Activated naive CD4-positive, alpha-beta T cell treated with anti-CD3 and anti-CD28 coated beads, Interleukin-2, amount 50 U/mL, for 72 hours (primary cell): ENCODE measurements around the gene ESRP2. TPM values are rescaled to one million over a fixed set of nuclear protein-coding genes. Genes with fewer than 3 reads are reported as not detected.
A peak's percentile ranks its signal among the peaks of the same experiment; 100 is the strongest.

Experiments
- ATAC-seq, 2 donors: fragments of 150-1000 bp; cut with Tn5 transposase; 2 replicates each; pipeline ENCODE4 v1.10.0; 2021; ENCODE audit warnings: mild to moderate bottlenecking in 2 of 2, moderate library complexity in 2 of 2
- DNase-seq, 2 donors: peaks; one replicate each; pipeline ENCODE4 v3.0.0; 2021 to 2022; ENCODE audit warnings: low spot score in 2 of 2
- H3K27ac Mint-ChIP-seq, 2 donors: one replicate each; pipeline ENCODE4 v1.8.0; 2022; ENCODE audit warnings: mild to moderate bottlenecking in 2 of 2, mixed read lengths in 2 of 2
- H3K36me3 Mint-ChIP-seq, 2 donors: one replicate each; pipeline ENCODE4 v1.8.0; 2022; ENCODE audit warnings: mixed read lengths in 2 of 2
- H3K9me3 Mint-ChIP-seq, 2 donors: one replicate each; pipeline ENCODE4 v1.8.0; 2022; ENCODE audit warnings: mixed read lengths in 2 of 2
- total RNA-seq, 2 donors: library from RNA; stranded (reverse); gene quantifications; one replicate each; pipeline ENCODE4 v1.2.3, GENCODE V29; 2022

Gene ESRP2
- total RNA-seq: under 1 TPM; 0.43 to 0.48 TPM

DNA sequence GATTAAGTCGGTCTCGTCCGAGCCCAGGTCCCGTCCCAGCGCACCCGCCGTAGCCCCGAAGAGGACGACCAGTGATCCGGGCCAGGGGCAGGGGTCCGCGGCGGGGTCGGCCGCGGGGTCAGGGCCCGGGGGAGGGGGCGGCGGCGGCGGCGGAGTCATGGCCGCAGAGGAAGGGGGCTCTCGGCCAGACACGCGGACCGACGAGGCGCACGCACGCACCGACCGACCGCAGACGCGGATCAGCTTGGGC is at the start of gene ESRP2:
Gene ESRP2 (minus strand): TSS at position 241 of the 250 bp plus-strand sequence. CDS start 82 bp downstream, at position 159.
- H3K9me3 Mint-ChIP-seq: no peaks in the 10 kb centered on the region
- no peaks in the 10 kb centered on the region for H3K36me3 Mint-ChIP-seq
- peak within 1 kb of the TSS; percentile 30 to 79 for H3K27ac Mint-ChIP-seq
- no peak for ATAC-seq
- DNase-seq: no peak

GRCh38 chr16:68285683-68286082 is 49.8 kb upstream of the ESRP2 start:
- Mint-ChIP-seq H3K27ac (peak overlapping the region; percentile 26 to 86), H3K9me3 (no peaks in the 10 kb centered on the region), H3K36me3 (peaks cover 30 to 37% of the 10 kb centered on the region in 2 donors)
- no peak for ATAC-seq
- DNase-seq: no peak

GRCh38 chr16:68284847-68285246 is 48.9 kb upstream of the ESRP2 start:
- DNase-seq: no peak
- H3K36me3 Mint-ChIP-seq: peaks cover 32 to 40% of the 10 kb centered on the region in 2 donors
- peak in 1 of 2 donors; percentile 10 for ATAC-seq
- no peaks in the 10 kb centered on the region for H3K9me3 Mint-ChIP-seq
- H3K27ac Mint-ChIP-seq: peak overlapping the region; percentile 86 to 94

DNA sequence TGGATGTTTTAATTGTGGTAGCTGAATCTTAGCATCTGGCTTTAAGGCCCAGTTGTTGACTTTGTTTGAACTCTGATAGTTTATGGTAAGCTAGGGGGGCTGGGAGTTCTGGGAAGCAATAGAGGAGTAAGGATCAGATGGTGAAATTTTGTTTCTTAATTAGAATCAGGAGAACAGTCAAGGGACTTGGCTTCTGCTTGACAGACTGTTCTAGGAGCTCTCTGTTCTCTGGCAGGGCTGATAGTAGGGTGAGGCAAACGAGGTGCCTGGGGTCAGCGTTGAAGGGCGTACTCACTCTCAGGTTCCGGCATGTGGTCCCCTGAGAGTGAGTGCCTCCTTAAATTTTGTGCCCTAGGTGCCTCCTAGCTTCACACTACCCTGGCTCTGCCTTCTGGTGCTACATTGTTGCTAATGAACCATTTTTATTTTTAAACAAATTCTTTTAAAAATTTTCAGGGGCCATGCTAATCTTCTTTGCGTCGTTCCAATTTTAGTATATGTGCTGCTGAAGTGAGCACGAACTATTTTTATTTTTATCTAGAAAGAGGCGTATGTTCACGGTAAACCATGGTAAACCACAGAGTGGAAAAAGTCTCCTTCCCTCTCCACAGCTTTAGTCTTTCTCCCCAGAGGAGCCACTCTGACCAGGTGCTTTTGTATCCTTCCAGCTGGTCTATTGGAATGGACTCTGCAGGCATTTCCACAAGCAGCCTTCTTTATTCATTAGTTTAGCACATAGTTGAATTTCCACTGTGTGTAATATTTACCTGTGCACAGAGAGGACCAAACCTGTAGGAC is 48.1 kb upstream of the ESRP2 start:
- ATAC-seq (peak in 1 of 2 donors; percentile 37), DNase-seq (no peak)
- H3K36me3 Mint-ChIP-seq: peaks cover 38 to 47% of the 10 kb centered on the region in 2 donors
- H3K27ac Mint-ChIP-seq: peak overlapping the region; percentile 79 to 86
- no peaks in the 10 kb centered on the region for H3K9me3 Mint-ChIP-seq

DNA sequence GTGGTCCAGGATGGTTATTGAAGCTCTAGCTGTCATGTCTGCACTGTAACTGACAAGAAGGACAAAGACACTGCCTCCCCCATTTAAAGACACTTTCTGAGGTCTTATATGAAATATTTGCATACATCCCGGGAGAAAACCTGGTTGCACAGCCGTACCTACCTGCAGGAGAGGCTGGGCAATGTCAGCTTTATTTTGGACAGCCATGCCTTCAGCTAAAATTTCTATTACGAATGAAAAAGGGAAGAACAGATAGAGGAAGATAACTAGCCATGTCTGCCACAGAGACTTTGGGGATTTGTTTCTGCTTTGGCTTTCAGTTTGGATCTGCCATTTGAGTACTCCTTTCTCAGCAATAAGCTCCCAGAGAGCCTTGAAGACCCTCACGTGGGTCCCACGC is 47.4 kb upstream of the ESRP2 start:
- H3K9me3 Mint-ChIP-seq: no peaks in the 10 kb centered on the region
- ATAC-seq: no peak
- no peak for DNase-seq
- H3K27ac Mint-ChIP-seq: peak overlapping the region; percentile 79 to 86
- peaks cover 38 to 47% of the 10 kb centered on the region in 2 donors for H3K36me3 Mint-ChIP-seq

- H3K9me3 Mint-ChIP-seq: no peaks in the 10 kb centered on the region
- peaks cover 31 to 35% of the 10 kb centered on the region in 2 donors for H3K36me3 Mint-ChIP-seq
- DNase-seq (no peak), ATAC-seq (no peak)
- H3K27ac Mint-ChIP-seq: peak overlapping the region; percentile 78 to 86
These were observed 46.1 kb upstream of the ESRP2 start for GRCh38 chr16:68282064-68282452.

DNA sequence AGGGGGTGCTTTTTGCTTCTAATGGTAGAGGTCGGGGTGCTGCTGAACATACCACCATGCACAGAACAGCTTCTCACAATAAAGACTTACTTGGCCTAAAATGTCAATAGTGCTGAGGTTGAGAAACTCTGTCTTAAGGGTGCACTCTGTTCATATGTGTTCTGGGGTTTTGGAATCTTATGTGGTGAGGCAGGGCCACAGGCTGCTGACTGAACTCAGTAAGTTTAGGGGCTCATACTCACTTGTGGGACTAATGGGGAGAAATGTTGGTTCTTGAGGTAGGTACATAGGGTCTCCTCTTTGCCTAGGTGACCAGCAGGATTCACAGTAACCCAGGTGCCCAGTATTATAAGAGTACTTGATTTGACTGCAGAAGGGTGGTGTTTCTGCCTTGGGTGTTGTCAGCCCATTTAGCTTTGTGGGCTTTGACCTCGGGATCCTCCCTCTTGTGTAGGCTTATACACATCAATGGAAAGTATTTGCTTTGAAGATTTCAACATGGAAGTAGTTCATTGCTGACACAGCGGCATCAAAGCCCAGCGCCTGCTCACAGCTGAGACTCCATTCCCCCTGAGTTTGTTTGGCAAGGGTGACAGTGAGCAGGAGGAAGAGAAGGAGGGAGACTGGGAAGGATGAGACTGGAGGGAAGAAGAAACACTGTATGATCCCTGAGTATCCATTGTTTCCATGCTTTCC is 45.6 kb upstream of the ESRP2 start:
- Mint-ChIP-seq H3K27ac (peak overlapping the region; percentile 78 to 86), H3K36me3 (peaks cover 27 to 31% of the 10 kb centered on the region in 2 donors), H3K9me3 (no peaks in the 10 kb centered on the region)
- ATAC-seq (peak; percentile 39 to 55), DNase-seq (no peak)

GRCh38 chr16:68279726-68280558 is 44.0 kb upstream of the ESRP2 start:
- H3K36me3 Mint-ChIP-seq: peaks cover 26 to 27% of the 10 kb centered on the region in 2 donors
- H3K9me3 Mint-ChIP-seq: no peaks in the 10 kb centered on the region
- H3K27ac Mint-ChIP-seq: peak overlapping the region; percentile 31 to 64
- no peak for DNase-seq
- ATAC-seq: no peak

GRCh38 chr16:68276223-68276622 is 40.3 kb upstream of the ESRP2 start:
- no peaks in the 10 kb centered on the region for H3K9me3 Mint-ChIP-seq
- ATAC-seq (no peak), DNase-seq (no peak)
- H3K36me3 Mint-ChIP-seq: peaks cover 30 to 41% of the 10 kb centered on the region in 2 donors
- peak overlapping the region; percentile 47 to 83 for H3K27ac Mint-ChIP-seq

- Mint-ChIP-seq H3K36me3 (peaks cover 33 to 43% of the 10 kb centered on the region in 2 donors), H3K27ac (peak overlapping the region; percentile 82 to 83), H3K9me3 (no peaks in the 10 kb centered on the region)
- DNase-seq: peak in 1 of 2 donors; percentile 44
- peak; percentile 86 to 87 for ATAC-seq
These were observed 39.8 kb upstream of the ESRP2 start for GRCh38 chr16:68275611-68276191.

GRCh38 chr16:68274441-68274840 is 38.5 kb upstream of the ESRP2 start:
- no peaks in the 10 kb centered on the region for H3K9me3 Mint-ChIP-seq
- DNase-seq (no peak), ATAC-seq (no peak)
- peaks cover 26 to 34% of the 10 kb centered on the region in 2 donors for H3K36me3 Mint-ChIP-seq
- H3K27ac Mint-ChIP-seq: peak overlapping the region; percentile 83 to 92

- H3K36me3 Mint-ChIP-seq: peaks cover 24 to 32% of the 10 kb centered on the region in 2 donors
- H3K9me3 Mint-ChIP-seq: no peaks in the 10 kb centered on the region
- peak in 1 of 2 donors; percentile 19 for ATAC-seq
- DNase-seq: no peak
- H3K27ac Mint-ChIP-seq: peak overlapping the region; percentile 83 to 92
These were observed 38.0 kb upstream of the ESRP2 start for GRCh38 chr16:68273896-68274295.

GRCh38 chr16:68273459-68273858 is 37.5 kb upstream of the ESRP2 start:
- DNase-seq: no peak
- no peaks in the 10 kb centered on the region for H3K9me3 Mint-ChIP-seq
- ATAC-seq: no peak
- H3K36me3 Mint-ChIP-seq: peaks cover 24 to 32% of the 10 kb centered on the region in 2 donors
- H3K27ac Mint-ChIP-seq: peak overlapping the region; percentile 83 to 92

- DNase-seq (no peak), ATAC-seq (peak in 1 of 2 donors; percentile 20)
- peaks cover 24 to 32% of the 10 kb centered on the region in 2 donors for H3K36me3 Mint-ChIP-seq
- H3K9me3 Mint-ChIP-seq: no peaks in the 10 kb centered on the region
- peak overlapping the region; percentile 83 to 92 for H3K27ac Mint-ChIP-seq
These were observed 36.7 kb upstream of the ESRP2 start for GRCh38 chr16:68272507-68273209.

DNA sequence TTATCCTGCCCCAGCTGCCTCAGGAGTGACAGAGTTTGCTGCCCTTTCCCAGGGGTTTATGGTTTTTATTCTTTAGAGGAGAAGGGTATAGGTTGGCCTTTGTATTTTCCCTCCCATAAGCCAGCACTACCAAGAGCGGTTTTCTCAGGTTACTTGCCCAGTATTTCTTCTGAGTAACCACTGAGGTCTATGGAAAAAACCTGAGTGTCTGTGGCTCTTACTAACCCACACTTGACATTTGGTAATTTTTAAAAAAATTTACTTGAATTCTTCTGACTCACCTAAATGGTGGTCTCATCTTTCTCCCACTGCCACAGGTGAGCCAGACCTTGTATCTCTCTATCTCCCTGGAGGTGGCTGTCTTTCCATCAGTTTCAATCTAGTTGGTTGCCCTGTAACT is 34.4 kb upstream of the ESRP2 start:
- peak overlapping the region; percentile 83 to 96 for H3K27ac Mint-ChIP-seq
- peak; percentile 60 to 67 for ATAC-seq

DNA sequence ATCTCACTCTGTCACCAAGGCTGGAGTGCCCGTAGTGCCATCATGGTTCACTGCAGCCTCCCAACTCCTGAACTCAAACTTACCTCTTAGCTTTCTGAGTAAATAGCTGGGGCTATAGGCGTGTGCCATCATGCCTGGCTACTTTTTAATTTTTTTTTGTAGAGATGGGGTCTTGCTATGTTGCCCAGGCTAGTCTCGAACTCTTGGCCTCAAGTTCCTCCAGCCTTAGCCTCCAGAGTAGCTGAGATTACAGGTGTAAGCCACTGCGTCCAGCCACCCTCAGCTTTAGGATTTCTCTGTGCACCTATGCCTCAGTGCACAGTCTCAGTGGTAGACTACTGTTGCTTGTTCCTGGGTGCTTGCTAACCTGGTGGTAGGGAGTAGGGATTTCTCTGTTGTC is 33.9 kb upstream of the ESRP2 start:
- DNase-seq (no peak), ATAC-seq (peak in 1 of 2 donors; percentile 3)
- H3K36me3 Mint-ChIP-seq: peaks cover 32 to 35% of the 10 kb centered on the region in 2 donors
- no peaks in the 10 kb centered on the region for H3K9me3 Mint-ChIP-seq
- peak overlapping the region; percentile 83 to 96 for H3K27ac Mint-ChIP-seq

More for the DNA sequence above, 34.4 kb upstream of the ESRP2 start:
- Mint-ChIP-seq H3K36me3 (peaks cover 26 to 33% of the 10 kb centered on the region in 2 donors), H3K9me3 (no peaks in the 10 kb centered on the region)
- DNase-seq: no peak
